Measurements from ENCODE around the gene DGAT2. TPM values are rescaled to one million over a fixed set of nuclear protein-coding genes. Genes with fewer than 3 reads are reported as not detected.

The DGAT2 gene
- total and polyA plus RNA-seq, 2 experiments from 2014 or later: 23.7 to 44.9 TPM

- no peak overlapping the region for H3K27ac ChIP-seq
- DNase-seq (ENCODE audit: low read depth in 1 of 2, low spot score in 1 of 2): no peak
- no peaks in the 10 kb centered on the region for H3K27me3 ChIP-seq
- H3K4me3 ChIP-seq: no peak overlapping the region
- H3K36me3 ChIP-seq: no peaks in the 10 kb centered on the region
- peaks cover 21% of the 10 kb centered on the region for H3K4me1 ChIP-seq (ENCODE audit: low read depth)
- no peak for TF ChIP-seq CTCF (IDR thresholded peaks at IDR 0.05; ENCODE audit: low read depth, low read length)
- H3K9me3 ChIP-seq (ENCODE audit: low read depth): no peaks in the 10 kb centered on the region
Observed at GRCh38 chr11:75845324-75845723, 76.7 kb downstream of the DGAT2 start.

- Histone ChIP-seq H3K4me1 (ENCODE audit: low read depth) (peaks cover 19% of the 10 kb centered on the region), H3K4me3 (no peak overlapping the region), H3K27ac (peak overlapping the region; percentile 82), H3K36me3 (no peaks in the 10 kb centered on the region), H3K27me3 (no peaks in the 10 kb centered on the region), H3K9me3 (ENCODE audit: low read depth) (no peaks in the 10 kb centered on the region)
- no peak for DNase-seq (ENCODE audit: low read depth in 1 of 2, low spot score in 1 of 2)
- TF ChIP-seq CTCF (IDR thresholded peaks at IDR 0.05; ENCODE audit: low read depth, low read length): no peak
Observed at GRCh38 chr11:75849894-75850293, 81.3 kb downstream of the DGAT2 start.

GRCh38 chr11:75850787-75851186 is 82.2 kb downstream of the DGAT2 start:
- Histone ChIP-seq H3K9me3 (ENCODE audit: low read depth) (no peaks in the 10 kb centered on the region), H3K4me1 (ENCODE audit: low read depth) (peaks cover 19% of the 10 kb centered on the region), H3K27me3 (no peaks in the 10 kb centered on the region), H3K27ac (peak overlapping the region; percentile 82), H3K4me3 (no peak overlapping the region), H3K36me3 (no peaks in the 10 kb centered on the region)
- DNase-seq (ENCODE audit: low read depth in 1 of 2, low spot score in 1 of 2): peak; percentile 12 to 52
- no peak for TF ChIP-seq CTCF (IDR thresholded peaks at IDR 0.05; ENCODE audit: low read depth, low read length)

Other genes starting within 250 kb of the DGAT2 start
- 5.8 and 19.4 TPM in 2 replicates for gene GDPD5, start 242.8 kb upstream of the DGAT2 start, total RNA-seq
- 6.6 and 16.6 TPM in 2 replicates for gene GDPD5, start 242.8 kb upstream of the DGAT2 start, polyA plus RNA-seq
- gene SERPINH1, start 206.5 kb upstream of the DGAT2 start, total RNA-seq: 955 and 1,181 TPM in 2 replicates
- gene SERPINH1, start 206.5 kb upstream of the DGAT2 start, polyA plus RNA-seq: 441 and 444 TPM in 2 replicates
- 2.9 and 3.8 TPM in 2 replicates for gene MAP6, start 99.7 kb upstream of the DGAT2 start, total RNA-seq
- gene MAP6, start 99.7 kb upstream of the DGAT2 start, polyA plus RNA-seq: 2.7 and 5.6 TPM in 2 replicates
- 0.21 and 0.45 TPM in 2 replicates for gene MOGAT2, start 50.9 kb upstream of the DGAT2 start, total RNA-seq
- not detected in 2 replicates for gene MOGAT2, start 50.9 kb upstream of the DGAT2 start, polyA plus RNA-seq
- 22.4 and 34.0 TPM in 2 replicates for gene UVRAG, start 46.4 kb downstream of the DGAT2 start, total RNA-seq
- 21.6 and 33.3 TPM in 2 replicates for gene UVRAG, start 46.4 kb downstream of the DGAT2 start, polyA plus RNA-seq